Stimulated activated CD8-positive, alpha-beta memory T cell treated with anti-CD3 and anti-CD28 coated beads, Interleukin-2, amount 100 ng/mL, for 48 hours (primary cell): ENCODE results near the gene SLC35A3.
"Not testable (repeated sequence)": the region's sequence is repeated elsewhere in the genome, so short reads cannot be mapped to it uniquely, and the experiment has no call there.

Experiments
- DNase-seq, 2 donors: peaks; one replicate each; pipeline ENCODE4 v3.0.0-alpha.2; 2020; ENCODE audit warnings: low read depth in 2 of 2

SLC35A3 gene

DNA sequence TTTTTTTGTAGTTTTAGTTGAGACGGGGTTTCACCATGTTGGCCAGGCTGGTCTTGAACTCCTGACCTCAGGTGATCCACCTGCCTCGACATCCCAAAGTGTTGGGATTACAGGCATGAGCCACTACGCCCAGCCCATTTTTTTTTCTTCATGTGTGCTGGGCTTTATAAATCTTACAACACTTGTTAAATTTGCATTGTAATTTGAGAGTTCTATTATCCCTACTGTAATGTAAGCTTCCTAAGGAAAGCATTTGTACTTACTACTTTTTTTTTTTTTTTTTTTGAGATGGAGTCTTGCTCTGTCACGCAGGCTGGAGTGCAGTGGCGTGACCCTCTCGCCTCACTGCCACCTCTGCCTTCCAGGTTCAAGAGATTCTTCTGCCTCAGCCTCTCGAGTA, 2.3 kb downstream of the SLC35A3 start:
- DNase-seq, result not testable (repeated sequence)

DNA sequence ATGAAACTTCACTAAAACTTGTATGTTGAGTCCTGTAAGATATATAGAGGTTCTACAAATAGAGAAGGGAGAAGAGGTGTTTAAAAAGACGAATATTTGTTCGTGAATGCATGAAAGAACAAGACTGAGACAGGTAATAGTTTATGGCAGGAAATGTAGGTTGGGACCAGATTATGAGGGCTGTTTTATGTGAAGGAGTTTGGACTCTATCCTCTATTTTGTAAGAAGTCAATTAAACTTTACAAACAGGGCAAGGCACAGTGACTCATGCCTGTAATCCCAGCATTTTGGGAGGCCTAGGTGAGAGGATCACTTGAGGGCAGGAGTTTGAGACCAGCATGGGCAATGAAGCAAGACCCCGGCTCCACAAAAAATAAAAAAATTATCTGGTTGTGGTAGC, 5.7 kb downstream of the SLC35A3 start:
- no peak for DNase-seq

DNA sequence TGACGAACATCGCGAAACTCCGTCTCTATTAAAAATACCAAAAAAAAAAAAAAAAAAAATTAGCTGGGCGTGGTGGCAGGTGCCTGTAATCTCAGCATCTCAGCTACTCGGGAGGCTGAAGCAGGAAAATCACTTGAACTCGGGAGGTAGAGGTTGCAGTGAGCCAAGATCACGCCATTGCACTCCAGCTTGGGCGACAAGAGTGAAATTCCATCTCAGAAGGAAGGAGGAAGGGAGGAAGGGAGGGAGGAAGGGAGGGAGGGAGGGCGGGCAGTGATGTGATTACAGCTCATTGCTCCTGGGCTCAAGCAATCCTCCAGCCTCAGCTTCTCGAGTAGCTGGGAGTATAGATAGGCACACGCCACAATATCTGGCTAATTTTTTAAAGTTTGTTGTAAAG, 7.5 kb downstream of the SLC35A3 start:
- DNase-seq, result not testable (repeated sequence)

DNA sequence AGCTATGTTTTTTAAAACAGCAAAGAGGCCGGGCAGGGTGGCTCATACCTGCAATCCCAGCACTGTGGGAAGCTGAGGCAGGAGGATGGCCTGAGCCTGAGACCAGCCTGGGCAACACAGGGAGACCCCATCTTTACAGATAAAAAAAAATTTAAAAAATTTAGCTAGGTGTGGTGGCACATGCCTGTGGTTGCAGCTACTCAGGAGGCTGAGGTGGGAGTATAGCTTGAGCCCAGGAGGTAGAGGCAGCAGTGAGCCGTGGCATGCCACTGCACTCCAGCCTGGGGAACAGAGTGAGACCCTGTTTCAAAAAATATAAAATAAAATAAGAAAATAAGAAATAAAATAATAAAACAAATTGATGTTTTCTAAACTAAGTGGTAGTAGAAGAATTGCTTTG, 8.4 kb downstream of the SLC35A3 start:
- no peak for DNase-seq

DNA sequence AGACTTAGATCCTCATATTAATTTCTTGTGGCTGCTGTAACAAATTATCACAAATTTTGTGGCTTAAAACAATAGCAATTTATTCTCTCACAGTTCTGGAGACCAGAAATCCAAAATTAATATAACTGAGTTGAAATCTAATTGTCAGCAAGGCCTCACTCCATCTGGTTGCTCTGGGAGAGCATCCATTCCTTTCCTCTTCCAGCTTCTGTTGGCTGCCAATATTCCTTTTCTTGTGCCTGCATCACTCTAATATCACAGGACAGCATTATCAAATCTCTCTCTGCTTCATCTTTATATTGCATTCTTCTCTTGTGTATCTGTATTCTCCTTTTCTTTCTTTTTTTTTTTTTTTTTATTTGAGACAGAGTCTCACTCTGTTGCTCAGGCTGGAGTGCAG, 9.3 kb downstream of the SLC35A3 start:
- DNase-seq, result no peak

DNA sequence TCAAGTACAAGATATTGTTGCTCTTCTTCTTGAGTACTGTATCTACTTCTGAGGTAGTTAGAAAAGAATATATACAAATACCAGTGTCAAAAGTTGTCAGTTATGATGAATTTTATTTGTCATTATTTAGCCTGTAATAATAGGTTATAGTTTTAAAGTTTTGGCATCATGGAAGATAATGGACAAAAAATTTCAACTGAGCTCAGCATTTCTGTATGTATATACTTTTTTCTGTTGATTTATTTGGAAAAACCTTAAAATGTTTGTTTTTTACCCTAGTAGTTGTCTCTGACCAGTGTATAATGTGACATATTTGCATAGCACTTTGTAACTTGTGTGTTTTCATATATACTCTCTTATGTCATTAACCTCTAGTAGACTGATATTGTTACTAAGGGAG, 11.1 kb downstream of the SLC35A3 start:
- DNase-seq, result no peak

DNA sequence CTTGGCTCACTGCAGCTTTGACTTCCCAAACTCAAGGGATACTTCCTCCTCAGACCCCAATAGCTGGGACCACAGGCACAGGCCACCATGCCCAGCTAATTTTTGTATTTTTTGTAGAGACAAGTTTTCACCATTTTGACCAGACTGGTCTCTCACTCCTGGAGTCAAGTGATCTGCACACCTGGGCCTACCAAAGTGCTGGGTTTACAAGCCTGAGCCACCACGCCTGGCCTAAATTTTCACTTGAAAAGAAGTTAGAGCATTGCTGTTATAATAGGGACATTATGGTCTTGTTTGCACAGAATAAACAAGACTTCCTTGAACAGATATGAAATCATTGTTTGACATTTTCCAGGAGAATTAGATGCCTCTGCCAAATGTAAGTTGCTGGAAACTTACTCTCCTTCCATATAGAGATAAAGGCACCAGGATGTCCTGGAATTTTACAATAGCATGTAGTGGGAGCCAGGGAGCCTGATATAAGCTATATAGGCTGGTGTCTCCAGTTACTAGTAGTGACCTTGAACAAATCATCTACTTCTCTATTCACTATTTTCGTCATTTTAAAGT, 16.9 kb downstream of the SLC35A3 start:
- DNase-seq, result no peak

DNA sequence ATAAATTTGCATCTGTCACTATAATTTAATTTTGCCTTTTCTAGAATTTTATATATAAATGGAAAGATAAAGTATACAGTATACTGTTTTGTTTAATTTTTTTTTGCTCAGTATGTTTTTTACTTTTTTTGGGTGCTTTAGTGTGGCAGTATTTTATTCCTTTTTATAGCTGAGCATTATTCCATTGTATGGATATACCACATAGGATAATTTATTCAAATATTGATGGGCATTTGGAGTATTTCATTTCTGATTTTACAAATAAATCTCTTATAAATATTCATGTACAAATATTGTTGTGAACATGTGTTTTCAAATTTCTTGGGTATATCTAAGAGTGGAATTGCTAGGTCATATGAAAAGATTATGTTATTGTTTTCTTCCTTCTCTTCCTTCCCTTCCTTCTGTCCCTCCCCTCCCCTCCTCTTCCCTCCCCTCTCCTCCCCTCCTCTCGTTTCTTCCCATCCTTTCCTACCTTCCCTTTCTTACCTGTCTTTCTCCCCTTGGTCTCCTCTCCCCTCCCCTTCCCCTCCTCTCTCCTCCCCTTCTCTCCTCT, 18.5 kb downstream of the SLC35A3 start:
- DNase-seq, result no peak

DNA sequence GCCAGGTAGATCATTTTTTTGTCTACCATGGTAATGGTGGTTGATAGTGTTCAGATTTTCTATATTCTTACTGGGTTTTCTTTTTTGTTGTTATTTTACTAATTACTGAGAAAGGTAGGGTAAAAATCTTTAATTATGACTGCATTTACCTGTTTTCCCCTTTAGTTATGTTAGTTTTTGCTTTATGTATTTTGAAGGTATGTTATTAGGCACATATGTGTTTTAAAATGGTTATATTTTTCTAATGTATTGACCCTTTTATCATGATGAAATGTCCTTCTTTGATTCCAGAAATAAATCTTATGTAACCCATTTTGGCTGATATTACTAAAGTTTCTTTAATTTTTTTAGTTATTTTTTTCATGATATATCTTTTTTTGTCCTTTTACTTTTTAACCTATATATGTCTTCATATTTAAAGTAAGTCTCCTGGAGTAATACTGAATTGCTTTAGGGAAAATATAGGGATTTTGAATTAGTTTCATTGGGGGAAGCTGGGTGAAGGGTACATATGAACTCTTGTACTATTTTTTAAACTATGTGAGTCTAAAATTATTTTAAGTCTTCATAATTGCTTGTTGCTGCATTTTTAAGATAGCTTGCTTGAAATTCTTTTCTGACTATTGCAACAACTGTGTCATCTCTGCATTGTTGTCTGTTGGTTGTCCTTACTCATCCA, 22.4 kb downstream of the SLC35A3 start:
- DNase-seq, result no peak

DNA sequence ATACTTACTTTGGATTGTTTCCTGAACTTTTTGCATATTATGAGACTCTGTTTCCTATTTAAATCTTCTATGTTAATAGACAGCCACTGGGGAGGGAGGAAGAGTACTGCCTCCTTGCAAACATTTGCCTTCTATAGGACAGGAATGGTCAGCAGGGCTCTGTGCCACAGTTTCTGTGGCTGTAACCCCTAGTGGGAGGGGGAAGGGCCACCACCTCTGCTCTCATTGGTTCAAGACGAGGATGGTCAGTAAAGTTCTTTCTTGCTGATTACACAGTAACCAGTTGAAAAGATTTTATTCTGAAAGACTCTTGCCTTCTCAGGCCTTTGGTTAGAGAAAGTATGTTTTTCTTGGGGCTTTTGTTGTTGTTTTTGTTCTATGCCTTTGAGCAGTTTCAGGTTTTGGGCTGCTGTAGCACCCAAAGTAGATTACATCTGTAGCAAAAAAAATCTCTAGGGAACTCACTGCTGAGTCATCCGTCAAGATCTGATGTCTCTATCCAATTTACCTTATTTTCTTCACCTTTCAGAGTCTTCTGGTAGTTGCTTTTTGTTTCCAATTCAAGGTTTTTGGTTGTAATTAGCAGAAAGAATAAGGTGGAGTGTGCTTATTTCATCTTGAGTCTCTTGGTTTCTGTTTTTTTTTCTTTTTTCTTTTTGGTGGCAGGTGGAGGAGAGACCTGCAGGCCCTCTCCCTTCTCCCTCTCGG, 23.1 kb downstream of the SLC35A3 start:
- DNase-seq, result no peak

DNA sequence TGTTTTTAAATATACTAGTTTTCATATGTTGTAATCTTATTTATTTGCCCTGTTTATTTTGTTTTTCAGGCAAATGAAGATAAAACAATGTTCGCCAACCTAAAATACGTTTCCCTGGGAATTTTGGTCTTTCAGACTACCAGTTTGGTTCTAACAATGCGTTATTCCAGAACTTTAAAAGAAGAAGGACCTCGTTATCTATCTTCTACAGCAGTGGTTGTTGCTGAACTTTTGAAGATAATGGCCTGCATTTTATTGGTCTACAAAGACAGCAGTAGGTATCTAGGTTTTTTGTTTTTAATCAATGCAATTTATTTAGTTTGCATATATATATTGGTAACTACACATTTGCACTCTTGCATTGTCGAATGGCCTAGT, 23.7 kb downstream of the SLC35A3 start:
- no peak for DNase-seq

DNA sequence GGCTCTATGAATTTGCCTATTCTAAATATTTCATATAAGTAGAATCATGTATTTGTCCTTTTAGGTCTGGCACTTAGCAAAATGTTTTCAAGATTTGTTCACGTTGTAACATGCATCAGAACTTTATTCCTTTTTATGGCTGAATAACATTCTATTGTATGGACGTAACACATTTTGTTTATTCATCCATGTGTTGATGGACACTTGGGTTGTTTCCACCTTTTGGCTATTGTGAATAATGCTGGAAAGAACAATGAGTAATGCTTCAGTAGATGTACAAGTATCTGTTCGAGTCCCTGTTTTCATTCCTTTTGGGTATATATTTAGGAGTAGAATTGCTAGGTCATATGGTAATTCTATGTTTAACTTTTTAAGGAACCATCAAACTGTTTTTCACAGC, 24.7 kb downstream of the SLC35A3 start:
- DNase-seq, result no peak

DNA sequence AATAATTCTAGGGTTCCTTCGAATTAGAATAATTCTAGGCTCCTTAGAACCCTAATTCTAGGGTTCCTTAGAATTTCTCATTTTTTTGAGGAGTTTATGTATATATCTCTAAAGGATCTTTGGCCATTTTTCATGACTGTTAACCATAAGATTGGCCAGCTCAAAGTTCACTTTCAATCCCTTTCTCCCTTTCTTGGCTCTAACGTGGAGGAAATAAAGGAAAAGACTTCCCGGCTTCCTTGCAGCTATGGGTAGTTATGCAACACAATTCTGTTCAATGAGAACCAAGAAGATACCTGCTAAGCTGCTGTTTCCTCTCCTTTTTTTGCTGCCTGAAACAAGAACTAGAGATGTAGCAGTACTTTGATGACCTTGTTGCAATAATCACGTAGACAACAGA, 27.2 kb downstream of the SLC35A3 start:
- DNase-seq, result no peak

DNA sequence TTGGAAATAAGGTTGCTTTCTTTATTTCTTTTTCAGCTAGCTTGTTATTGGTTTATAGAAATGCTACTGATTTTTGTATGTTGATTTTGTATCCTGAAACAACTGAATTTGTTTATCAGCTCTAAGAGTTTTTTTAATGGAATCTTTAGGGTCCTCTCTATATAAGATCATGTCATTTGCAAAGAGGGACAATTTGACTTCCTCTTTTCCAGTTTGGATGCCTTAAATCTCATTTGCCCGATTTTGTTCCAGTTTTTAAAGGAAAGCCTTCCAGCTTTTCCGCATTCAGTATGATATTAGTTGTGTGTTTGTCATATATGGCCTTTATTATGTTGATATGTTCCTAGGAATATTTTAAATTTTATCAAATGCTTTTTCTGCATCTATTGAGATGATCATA, 31.7 kb downstream of the SLC35A3 start:
- no peak for DNase-seq

DNA sequence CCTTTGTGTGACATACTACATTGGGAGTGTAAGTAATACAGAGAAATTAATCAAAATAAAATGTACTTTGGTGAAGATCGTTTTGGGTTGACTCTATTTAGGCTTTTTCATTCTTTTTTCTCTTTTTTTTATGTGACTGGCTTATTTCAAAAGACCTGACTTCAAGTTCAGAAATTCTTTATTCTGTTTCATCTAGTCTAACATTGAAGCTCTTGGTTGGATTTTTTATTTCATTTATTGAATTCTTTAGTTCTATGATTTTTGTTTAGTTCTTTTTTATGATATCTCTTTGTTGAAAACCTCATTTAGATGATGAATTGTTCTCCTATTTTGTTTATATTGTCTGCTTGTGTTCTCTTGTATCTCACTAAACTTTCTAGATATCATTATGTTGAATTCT, 35.6 kb downstream of the SLC35A3 start:
- DNase-seq, result no peak

DNA sequence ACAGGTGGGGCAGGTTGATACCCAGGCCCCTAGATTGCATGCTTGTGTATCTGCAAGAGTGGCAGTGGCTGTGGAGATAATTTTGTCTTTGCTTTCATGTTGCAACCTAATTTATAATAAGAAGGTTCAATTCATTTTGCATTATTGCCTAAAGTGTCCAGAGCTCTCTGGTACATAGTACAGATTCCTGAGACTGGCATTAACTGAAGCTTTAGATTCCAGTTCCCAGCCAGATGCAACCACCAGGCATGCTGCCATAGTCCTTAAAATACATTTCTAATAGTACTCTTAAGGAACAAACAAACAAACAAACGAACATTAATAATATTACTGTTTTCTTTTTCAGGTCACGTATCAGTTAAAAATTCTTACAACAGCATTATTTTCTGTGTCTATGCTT, 36.9 kb downstream of the SLC35A3 start:
- no peak for DNase-seq

DNA sequence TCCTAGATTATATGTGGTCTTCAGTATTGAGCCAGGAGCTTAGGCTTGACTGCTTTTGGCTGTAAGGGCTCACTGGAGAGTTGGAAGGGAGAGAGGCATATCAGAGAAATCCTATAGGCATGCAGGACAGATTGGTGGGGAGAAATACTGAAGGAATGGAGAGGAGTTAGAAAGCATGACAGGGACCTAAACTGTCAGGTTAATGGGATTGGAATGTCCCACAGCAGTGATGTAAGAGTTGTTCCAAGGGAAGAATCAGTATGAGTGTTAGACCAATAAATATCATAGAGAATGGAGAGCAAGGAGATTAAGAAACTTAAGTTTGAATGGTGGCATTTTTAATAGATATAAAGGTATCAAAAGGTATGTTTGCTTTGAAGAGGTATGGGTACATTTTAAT, 39.7 kb downstream of the SLC35A3 start:
- DNase-seq, result no peak

DNA sequence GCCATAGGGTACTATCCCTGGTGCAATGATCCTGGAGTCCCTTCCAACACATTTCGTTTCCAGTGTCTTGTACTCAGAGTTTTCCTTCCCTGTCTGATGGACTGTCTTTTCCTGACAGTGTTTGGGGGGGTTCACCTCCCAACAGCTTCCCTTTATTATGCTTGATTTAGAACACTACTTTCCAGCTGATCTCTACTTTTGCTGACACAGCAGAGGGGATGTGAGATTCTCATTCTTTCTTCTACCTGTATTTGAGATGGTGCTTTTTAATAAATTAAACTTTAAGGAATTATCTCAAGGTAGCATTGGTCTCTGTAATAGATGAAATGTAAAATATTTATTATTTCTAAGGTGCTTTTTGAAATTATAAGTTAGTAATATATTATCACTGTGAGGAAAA, 41.0 kb downstream of the SLC35A3 start:
- DNase-seq, result no peak

DNA sequence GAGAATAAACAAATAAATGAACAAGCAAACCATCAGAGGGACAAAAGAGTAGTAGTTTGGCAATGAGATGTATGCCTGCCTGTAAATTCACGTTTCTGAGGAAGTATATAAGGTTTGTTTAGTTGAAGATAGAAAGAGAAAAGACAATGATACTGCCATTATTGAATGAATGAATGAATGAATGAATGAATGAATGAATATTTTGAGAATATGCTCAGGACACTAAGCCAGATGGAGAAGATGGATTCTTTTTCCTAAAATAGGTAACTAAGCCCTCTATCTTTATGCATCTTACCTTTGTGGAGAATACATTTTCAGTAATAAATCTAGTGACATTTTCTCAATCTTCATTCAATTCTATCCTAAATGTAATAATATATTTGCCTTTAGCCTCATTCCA, 49.4 kb downstream of the SLC35A3 start:
- no peak for DNase-seq

DNA sequence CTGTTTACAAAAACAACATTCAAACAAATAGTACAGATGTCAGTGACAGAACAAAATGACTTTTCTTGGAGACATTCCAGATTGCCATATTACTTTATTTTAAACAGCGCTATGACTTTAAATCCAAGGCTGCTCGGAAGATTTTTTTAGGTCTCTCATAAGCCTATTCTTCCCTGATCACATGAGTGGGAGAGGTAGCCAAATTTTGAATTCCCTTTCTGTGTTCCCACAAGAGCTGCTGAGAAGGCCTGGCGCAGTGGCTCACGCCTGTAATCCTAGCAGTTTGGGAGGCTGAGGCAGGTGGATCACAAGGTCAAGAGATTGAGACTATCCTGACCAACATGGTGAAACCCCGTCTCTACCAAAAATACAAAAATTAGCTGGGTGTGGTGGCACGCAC, 53.7 kb downstream of the SLC35A3 start:
- DNase-seq, result no peak

DNA sequence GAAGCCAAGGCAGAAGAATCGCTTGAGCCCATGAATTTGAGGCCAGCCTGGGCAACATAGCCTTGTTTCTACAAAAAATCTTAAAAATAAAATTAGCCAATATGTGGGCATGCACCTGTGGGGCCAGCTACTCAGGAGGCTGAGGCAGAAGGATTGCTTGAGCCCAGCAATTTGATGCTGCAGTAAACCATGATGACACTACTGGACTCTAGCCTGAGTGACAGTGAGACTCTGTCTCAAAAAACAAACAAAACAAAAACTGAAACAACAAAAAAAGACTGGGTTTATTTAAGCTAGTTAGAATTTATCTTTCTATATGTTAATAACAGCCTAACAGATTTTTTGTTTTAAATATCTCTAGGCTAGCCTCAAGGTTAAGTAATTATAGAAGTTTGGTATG, 57.4 kb downstream of the SLC35A3 start:
- DNase-seq, result no peak

DNA sequence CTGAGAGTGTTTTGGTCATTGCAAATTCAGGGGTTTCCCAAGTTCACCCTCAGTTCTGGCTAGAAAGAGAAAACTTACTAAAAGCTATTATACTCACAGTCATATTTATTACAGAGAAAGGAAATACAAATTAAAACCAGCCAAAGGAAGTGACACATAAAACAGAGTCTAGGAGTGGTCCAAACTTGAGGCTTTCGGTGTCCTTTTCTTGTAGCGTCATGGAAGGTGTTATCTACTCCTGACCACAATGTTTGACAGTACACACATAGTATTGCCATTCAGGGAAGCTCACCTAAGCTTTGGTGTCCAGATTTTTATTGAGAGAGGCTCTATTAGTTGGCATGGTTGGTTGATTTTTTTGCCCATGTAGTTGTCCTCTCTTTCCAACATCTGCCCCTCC, 59.0 kb downstream of the SLC35A3 start:
- DNase-seq, result no peak

DNA sequence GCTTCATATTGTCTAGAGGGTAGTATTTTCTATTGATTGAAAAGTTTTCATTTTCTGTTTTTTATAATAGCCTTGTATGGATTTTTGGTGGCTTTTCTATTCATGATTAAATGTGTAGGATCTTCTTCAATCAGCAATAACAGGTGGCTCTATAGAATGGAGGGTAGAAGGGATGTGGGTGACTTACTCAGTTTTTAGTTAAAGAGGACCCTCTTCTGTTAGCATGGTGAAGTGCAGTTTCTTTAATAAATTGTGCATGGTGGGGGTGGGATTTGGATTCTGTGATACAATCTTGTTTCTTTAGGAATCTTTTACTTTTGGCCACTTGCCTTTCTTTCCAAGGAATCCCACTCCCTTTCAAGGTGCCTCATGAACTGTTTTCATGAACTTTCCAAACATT, 64.7 kb downstream of the SLC35A3 start:
- no peak for DNase-seq
